Measurements from ENCODE around the gene SBF2.

SBF2 gene

GRCh38 chr11:10243896-10244575 lies 50.0 kb downstream of the SBF2 start:
- Histone ChIP-seq H3K79me2 (ENCODE audit: control insufficient read depth, low read length) (no peaks in the 10 kb centered on the region), H3F3A (ENCODE audit: control insufficient read depth, insufficient read depth) (no peaks in the 10 kb centered on the region), H3K36me3 (ENCODE audit: control insufficient read depth, low read length) (no peaks in the 10 kb centered on the region), H3K4me3 (ENCODE audit: low read length) (no peak overlapping the region), H3K4me1 (ENCODE audit: control insufficient read depth, low read length) (no peaks in the 10 kb centered on the region), H4K20me1 (ENCODE audit: control insufficient read depth, insufficient read depth, low read depth, low read length) (no peaks in the 10 kb centered on the region), H3K9me2 (replicated peaks; ENCODE audit: control insufficient read depth, low read length) (no peaks in the 10 kb centered on the region), H3K9me3 (ENCODE audit: control insufficient read depth, insufficient read depth, low read length) (no peaks in the 10 kb centered on the region), H3K4me2 (ENCODE audit: low read length) (no peak overlapping the region), H3K27me3 (ENCODE audit: control insufficient read depth, low read length) (no peaks in the 10 kb centered on the region), H3K27ac (ENCODE audit: low read depth, low read length) (no peak overlapping the region)
- TF ChIP-seq CTCF (IDR thresholded peaks at IDR 0.05; ENCODE audit: low read depth, low read length, poor library complexity, severe bottlenecking) (no peak), EZH2phosphoT487 (IDR thresholded peaks at IDR 0.05; ENCODE audit: borderline replicate concordance, low read length) (no peak)

DNA sequence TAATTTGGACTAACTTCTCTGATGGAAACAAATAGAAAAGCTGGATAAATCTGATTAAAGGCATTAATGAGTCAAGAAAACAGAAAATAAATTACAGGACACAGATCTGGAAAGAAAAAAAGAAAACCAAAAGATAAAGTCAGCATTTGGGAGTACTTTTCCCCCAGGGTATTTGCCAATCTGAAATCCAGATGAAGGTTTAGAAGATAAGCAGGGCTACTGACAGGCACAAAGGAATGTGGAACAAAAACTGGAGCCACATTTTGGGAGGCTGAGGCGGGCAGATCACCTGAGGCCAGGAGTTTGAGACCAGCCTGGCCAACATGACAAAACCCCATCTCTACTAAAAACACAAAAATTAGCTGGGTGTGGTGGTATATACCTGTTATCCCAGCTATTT lies 57.2 kb downstream of the SBF2 start:
- Histone ChIP-seq H3K4me1 (ENCODE audit: control insufficient read depth, low read length) (no peaks in the 10 kb centered on the region), H3K79me2 (ENCODE audit: control insufficient read depth, low read length) (no peaks in the 10 kb centered on the region), H3K27me3 (ENCODE audit: control insufficient read depth, low read length) (no peaks in the 10 kb centered on the region), H3K4me3 (ENCODE audit: low read length) (no peak overlapping the region), H4K20me1 (ENCODE audit: control insufficient read depth, insufficient read depth, low read depth, low read length) (no peaks in the 10 kb centered on the region), H3K4me2 (ENCODE audit: low read length) (no peak overlapping the region), H3F3A (ENCODE audit: control insufficient read depth, insufficient read depth) (no peaks in the 10 kb centered on the region), H3K9me3 (ENCODE audit: control insufficient read depth, insufficient read depth, low read length) (no peaks in the 10 kb centered on the region), H3K36me3 (ENCODE audit: control insufficient read depth, low read length) (no peaks in the 10 kb centered on the region), H3K9me2 (replicated peaks; ENCODE audit: control insufficient read depth, low read length) (no peaks in the 10 kb centered on the region), H3K27ac (ENCODE audit: low read depth, low read length) (no peak overlapping the region)
- TF ChIP-seq EZH2phosphoT487 (IDR thresholded peaks at IDR 0.05; ENCODE audit: borderline replicate concordance, low read length), result no peak
- no peak for TF ChIP-seq CTCF (IDR thresholded peaks at IDR 0.05; ENCODE audit: low read depth, low read length, poor library complexity, severe bottlenecking)

DNA sequence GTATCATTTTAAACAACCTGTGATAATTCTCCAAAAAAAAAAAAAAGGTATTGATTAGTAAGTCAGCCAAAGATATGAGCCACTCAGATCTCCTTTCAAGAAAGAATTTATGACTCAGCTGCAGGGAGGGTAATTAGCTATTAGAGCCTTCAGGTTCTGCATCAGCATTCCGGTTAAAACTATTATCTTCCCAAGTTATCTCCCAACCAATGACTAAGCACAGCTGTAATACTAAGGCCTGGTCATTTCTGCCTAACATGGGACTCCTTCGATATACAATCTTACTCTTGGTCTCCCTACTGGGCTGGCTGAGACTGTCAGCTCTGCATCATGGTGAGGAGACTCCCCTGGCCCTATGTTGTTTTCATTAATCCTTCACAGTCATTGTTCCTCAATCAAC lies 60.4 kb downstream of the SBF2 start:
- H3K4me1 ChIP-seq (ENCODE audit: control insufficient read depth, low read length), result no peaks in the 10 kb centered on the region
- no peaks in the 10 kb centered on the region for H3K79me2 ChIP-seq (ENCODE audit: control insufficient read depth, low read length)
- H3K27ac ChIP-seq (ENCODE audit: low read depth, low read length), result no peak overlapping the region

More for the DNA sequence above, 60.4 kb downstream of the SBF2 start:
- H4K20me1 ChIP-seq (ENCODE audit: control insufficient read depth, insufficient read depth, low read depth, low read length), result no peaks in the 10 kb centered on the region
- no peaks in the 10 kb centered on the region for H3K9me3 ChIP-seq (ENCODE audit: control insufficient read depth, insufficient read depth, low read length)
- TF ChIP-seq CTCF (IDR thresholded peaks at IDR 0.05; ENCODE audit: low read depth, low read length, poor library complexity, severe bottlenecking), result no peak
- TF ChIP-seq EZH2phosphoT487 (IDR thresholded peaks at IDR 0.05; ENCODE audit: borderline replicate concordance, low read length), result no peak
- no peaks in the 10 kb centered on the region for H3K36me3 ChIP-seq (ENCODE audit: control insufficient read depth, low read length)
- no peaks in the 10 kb centered on the region for H3K27me3 ChIP-seq (ENCODE audit: control insufficient read depth, low read length)
- H3K4me3 ChIP-seq (ENCODE audit: low read length), result no peak overlapping the region
- H3K4me2 ChIP-seq (ENCODE audit: low read length), result no peak overlapping the region
- no peaks in the 10 kb centered on the region for H3F3A ChIP-seq (ENCODE audit: control insufficient read depth, insufficient read depth)
- H3K9me2 ChIP-seq (replicated peaks; ENCODE audit: control insufficient read depth, low read length), result no peaks in the 10 kb centered on the region
